SH-SY5Y (cell line): ENCODE measurements around the gene EIF5A2.

Experiments
- GATA2 ChIP-seq: IDR thresholded peaks from 2 replicates; pipeline ENCODE4 v1.6.1; 2011; ENCODE audit warnings: mild to moderate bottlenecking, low read depth, low read length
- GATA3 ChIP-seq: IDR thresholded peaks from 2 replicates; pipeline ENCODE4 v1.6.1; 2011; ENCODE audit warnings: low read depth, mild to moderate bottlenecking, low read length, moderate library complexity

DNA sequence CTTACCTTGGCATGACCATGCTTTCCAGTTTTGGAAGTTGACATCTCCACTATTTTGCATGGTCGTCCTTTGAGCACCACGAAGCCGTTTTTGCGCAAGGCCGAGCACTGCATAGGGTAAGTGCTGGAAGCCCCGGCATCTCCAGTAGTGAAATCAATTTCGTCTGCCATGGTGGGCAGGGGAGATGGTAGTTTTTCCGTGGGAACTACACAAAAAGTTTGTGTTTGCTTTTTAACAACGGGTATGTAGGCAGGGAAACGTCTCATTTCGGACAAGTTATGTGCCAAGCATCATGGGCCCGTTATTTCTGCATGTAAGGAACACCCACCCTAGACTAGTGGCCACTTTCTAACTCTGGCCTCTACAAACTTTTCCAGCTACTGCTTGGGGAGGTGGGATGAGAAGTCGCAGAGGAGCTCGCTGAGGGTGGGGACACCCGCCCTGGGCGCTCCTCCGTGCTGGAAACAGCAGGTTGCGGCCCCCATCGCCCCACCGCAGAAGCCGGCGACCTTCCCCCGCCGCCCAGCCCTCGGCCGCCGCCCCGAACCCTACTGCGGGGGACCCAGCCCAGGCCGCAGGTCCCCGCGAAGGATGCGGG lies 701 bp downstream of the EIF5A2 start:
- TF ChIP-seq GATA3 (no peak), GATA2 (no peak)
